NCI-H1694 (cell line): ENCODE results near the gene HESX1.

Experiments used
- DNase-seq: peaks from one replicate; lab custom pipeline; 2025; lab: John Stamatoyannopoulos, UW

Gene HESX1

DNA sequence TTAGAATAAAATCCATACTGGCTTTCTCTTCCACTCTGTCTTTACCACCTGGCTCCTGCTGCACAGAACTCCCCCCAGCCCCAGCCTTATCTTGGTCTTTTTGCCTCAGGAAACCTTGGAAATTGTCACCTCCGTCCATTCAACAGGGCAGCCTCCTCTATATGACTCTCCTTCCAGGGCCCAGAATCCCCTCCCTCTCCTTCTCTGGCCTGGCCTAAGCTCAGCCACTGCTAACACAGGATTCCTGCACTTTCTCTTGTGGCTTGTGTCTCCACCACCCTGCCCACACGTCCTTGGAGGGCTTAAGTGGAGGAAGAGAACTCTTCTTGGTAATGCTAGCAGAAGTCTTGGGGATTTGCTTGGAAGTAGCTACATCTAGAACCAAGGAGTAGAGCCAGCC, 33.1 kb downstream of the HESX1 start:
- DNase-seq, result no peak

DNA sequence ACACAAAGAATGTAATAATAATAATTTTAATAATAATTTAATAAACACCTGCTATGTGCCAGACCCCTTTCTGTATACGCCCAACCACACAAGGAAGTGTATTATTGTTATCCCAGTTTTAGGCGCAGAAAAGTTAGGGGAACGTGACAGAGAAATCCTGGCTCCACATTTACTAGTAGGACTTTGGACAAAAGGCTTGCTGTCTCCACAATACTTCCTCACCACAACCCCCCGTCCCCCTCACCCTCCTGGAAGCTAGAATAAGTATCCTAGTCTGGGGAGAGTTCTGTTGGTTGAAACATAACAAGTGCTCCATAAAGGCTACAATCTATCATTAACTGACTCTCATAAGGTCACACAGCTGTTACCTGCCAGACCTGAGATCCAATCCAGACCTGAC, 34.1 kb downstream of the HESX1 start:
- DNase-seq, result no peak

GRCh38 chr3:57164657-57165573, 34.9 kb downstream of the HESX1 start, which contains the start of gene IL17RD:
Gene IL17RD (minus strand): TSS chr3:57165353. CDS start chr3:57165286, 67 bp downstream.
- DNase-seq, result peak; percentile 14

DNA sequence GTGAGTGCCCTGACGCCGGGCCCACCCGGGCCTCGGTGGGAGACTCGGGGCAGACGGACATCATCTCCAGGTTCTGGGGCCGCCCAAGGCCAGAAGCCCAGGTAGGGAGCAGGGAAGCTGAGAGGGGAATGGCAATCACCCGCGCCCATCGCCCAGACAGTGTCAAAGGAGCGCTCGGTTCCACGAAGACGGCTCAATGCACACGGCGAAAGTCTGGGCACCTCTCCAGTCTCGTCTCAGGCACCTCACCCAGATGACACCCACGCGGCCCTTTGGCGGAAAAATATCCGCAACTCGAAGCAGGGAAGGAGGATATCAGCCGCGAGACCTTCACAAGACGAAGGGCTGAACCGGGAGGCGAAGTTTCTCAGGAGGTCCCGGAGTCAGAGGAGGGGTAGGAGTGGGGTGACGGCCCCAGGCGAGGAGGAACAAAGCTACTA, 35.5 kb downstream of the HESX1 start:
- DNase-seq, result no peak

DNA sequence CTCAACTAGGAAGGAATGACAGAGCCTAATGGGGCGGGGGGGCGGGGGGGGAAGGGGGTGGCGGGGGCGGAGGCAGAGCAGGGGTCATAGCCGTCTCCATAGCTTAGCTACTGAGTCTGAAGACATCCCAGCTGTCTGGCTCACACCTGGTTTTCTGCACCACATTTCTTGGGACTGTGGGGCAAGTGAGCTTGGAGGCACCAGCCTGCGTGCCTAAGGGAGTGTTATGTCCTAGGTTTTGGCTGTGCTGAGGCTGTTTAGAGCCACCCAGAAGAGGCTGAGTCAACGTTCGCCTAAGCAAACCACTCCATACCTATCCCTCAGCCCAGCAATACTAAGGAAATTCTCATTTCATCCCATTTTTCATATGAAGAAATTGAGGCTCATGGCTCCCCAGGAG, 36.0 kb downstream of the HESX1 start:
- DNase-seq, result no peak

DNA sequence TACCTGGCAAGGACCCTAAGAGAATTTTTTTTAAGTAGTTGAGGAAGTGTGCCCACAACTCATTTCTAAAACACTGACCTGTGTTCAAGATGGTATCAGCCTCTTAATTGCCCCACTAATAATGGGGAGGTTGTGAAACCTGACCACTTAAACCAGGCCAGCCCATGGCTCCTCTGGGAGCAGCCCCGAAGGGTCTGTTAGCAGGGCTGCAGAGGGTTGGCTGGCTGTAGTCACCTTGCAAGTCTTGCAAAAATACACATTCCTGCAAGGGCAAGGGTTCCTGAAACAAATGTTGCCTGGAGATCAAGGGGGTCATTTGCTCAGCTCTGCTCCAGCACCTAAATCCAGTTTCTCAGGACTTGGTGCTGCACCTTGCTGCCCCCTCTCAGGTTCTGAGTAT, 37.9 kb downstream of the HESX1 start:
- no peak for DNase-seq

DNA sequence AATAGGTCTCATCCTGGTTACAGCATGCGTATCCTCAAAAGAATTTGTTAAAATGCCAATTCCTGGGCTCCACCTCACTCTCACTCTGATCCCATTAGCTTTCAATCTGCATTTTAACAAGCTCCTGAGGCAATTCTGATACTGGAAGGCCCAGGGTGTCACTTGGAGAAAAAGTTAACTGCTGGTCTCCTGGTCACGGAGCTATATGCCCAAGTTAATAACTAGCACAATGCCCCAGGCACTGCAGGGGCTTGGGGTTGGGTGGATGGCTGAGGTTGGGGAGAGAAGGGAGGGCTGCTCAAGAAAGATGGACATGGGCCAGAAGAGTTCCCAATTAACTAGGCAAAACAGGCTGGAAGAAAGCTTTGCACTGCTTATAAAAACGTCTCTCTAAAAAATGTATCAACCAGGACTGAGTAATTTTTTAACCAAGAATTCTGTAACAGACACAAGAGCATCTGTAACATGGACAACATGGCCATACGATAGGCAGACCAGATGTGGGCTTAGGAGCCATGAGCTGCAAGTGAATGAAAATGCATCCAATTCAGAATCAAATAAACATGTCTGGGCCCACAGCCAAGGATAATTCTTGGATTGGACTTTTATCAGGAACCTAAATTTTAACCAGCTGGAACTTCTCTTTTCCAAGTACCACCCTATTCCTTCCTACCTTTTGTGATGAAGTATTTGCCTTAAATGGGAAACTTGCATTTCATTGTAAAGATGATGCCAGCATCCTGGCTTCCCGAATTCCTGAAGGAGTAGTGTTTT, 38.8 kb downstream of the HESX1 start:
- no peak for DNase-seq

DNA sequence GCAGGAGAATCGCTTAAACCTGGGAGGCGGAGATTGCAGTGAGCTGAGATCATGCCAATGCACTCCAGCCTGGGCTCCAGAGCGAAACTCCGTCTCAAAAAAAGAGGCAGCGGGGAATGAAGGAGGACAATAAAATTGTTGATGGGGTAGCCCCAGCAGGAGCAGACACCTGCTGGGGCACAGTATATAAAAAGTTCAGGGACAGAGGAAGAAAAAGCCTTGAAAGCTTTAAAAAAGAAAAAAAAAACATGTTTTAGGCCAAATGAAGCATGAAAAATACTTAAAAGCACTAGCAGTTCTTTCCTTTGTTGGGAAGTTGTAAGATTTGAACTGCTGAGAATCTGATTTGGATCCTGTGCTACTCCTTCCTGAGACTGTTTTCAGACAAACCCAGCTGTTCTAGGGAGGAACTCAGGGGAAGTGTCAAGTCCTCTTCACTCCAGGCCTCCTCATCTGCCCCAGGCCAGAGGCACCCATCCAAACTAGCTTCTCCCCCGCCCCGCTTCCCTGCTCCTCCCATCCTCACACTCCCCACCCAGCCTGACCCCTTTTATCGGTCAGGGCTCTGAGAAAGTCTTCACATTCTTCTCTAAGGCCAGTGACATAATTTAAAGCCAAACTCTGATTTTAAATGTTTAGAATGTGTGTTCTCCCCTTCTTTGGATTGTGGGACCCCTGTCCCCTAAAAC, 39.6 kb downstream of the HESX1 start:
- DNase-seq, result no peak

GRCh38 chr3:57158813-57159738, 40.7 kb downstream of the HESX1 start:
- no peak for DNase-seq

DNA sequence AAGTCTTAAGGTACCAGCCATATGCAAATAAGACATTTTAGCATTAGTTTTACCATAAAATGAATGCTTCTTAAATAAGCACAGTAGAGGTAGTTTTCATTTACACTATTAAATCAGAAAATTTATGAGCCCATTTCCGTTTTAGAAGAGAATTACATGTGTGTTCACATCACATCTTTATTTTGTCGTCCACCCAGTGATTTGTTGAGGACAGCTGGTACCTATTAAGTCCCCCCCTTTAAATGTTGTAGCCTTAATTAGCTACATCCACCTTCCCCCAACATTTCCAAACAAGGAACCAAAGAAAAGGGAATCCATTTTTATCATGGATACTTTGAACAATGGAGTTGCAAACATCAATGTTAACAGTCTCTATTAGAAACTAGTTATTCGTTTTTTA, 41.5 kb downstream of the HESX1 start:
- no peak for DNase-seq

- no peak for DNase-seq
Measured at GRCh38 chr3:57157545-57157944, 42.2 kb downstream of the HESX1 start.

GRCh38 chr3:57155310-57155643, 44.5 kb downstream of the HESX1 start:
- no peak for DNase-seq

DNA sequence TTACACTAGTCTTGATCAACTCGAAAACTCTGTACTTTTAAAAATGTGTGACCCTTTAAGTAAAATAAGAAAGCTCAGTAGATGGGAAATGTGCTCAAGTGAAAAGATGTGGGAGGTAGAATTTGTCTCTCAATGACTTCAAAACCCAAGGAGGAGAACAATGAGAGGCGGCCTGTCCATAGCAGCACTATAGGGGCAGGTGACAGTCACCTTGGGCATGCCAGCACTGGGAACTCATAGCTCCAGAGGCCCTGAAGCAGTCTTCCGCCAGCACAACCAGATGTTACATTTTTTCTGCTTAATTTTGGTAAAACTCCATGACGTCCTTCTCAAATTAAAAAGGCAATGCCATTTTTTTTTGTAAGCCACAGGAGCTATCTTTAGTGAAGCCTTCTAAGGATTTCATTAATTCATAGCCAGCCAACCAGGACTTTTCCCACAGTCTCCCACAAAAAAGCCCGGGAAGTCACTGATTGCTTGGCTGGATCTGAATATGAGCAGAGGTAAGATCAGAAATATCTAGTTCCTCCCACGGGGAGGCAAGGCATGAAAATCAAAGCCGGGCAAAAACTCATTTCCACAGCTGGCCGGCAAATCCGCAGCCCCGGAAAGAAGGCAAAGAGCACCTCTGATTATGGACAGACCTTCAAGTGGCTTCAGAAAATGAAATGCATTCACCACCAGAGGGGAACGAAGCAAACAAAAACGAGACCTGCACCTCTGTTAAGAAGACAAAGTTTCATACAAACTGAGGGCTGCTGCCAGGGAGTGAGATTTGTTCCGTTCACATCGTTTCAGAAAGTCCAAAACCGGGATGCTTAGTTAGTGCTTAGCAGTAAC, 45.1 kb downstream of the HESX1 start:
- no peak for DNase-seq

DNA sequence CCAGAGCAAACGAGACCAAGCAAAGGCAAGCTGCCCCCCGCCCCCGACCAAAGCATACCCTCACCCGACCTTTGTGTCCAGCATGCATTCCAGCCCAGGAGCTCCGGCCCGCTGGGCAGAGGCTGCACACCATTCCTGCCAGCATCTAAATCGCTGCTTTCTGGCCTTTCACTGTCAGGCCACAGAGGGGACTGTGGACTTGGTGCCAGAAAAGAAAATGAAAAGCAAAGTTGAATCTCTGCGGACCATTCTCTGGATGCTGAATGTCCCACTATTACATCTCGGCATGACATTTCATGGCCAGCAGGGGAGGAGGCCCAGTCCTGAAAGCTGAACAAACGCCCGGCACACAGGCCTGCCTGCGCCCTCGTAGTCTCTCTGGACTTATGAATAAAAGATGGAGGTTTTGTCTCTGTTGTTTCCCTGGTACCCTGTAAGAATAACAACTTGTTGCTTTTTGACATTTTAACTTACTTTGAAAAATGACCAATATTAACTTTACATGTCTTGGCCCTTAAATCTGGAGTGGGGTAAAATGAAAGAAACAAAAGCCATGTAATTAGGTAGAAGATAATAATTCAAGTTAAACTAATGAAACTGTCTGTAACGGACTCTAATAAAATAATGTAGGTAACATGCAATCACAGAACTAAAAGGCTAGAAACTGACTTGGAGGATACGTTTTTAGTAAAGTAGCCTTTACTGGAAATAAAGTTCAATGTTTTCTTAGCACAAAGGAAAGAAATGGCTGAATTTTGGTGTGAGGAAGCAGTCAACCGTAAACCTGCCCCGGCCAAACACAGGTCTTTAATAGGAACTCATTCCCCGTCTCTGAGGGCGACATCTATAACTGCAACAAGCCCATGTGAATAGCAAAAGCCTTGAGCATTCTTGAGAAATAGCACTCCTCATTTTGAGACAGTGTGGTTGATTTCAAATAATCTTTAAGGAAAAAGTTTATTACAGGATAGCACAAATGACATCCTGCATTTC, 47.3 kb downstream of the HESX1 start:
- no peak for DNase-seq

DNA sequence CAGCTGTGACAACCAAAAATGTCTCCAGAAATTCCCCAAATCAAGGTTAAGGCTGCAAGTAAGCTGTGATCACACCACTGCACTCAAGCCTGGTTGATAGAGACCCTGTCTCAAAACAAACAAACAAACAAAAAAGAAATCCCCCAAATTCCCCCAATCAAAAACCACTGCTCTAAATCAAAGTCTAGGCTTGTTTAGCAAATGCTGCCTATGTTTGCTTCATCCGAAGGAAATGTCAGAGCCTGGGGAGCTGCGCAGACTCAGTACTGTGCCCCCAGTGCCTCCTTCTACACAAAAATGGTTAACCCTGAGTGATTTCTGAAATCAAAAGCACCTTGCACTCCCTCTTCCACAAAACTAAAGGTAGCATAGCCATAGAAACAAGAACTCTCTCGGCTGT, 48.0 kb downstream of the HESX1 start:
- no peak for DNase-seq

DNA sequence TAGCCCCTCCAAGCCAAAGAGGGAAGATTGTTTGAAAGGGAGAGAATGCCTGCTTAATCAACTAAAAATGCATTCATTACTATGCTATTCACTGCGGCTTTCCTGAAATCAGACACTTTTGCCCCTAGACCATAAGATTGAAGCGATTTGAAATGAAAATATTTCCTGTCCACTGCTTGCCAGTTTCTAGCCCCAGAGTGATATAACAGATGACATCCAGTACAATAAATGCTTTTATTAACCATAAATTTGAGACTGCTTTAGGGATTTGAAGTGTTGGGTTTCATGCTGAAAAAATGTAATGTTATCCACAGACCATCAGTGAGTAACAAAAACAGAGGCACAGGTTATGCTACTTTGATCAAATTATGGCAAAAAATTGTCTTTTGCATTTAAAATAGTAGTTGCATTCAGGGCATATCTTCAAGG, 48.7 kb downstream of the HESX1 start:
- no peak for DNase-seq

GRCh38 chr3:57150113-57150581, 49.6 kb downstream of the HESX1 start:
- DNase-seq, result no peak
